8988T (cell line): ENCODE data around the gene ACAN.

ENCODE experiments used
- DNase-seq: peaks from one replicate; pipeline ENCODE4 v3.0.0; 2011

ACAN gene

GRCh38 chr15:88802250-88802990, 816 bp upstream of the ACAN start:
- DNase-seq = no peak

GRCh38 chr15:88802991-88803240, 320 bp upstream of the ACAN start:
- DNase-seq = no peak

- no peak for DNase-seq
Observed at GRCh38 chr15:88803920-88804247, 648 bp downstream of the ACAN start.

GRCh38 chr15:88804257-88804656, 1.0 kb downstream of the ACAN start:
- DNase-seq = peak; percentile 62

- DNase-seq = no peak
Observed at GRCh38 chr15:88805031-88805780, 2.0 kb downstream of the ACAN start.

GRCh38 chr15:88810446-88810845, 7.2 kb downstream of the ACAN start:
- no peak for DNase-seq

- DNase-seq = no peak
Observed at GRCh38 chr15:88812133-88812532, 8.9 kb downstream of the ACAN start.

GRCh38 chr15:88813960-88814359, 10.7 kb downstream of the ACAN start:
- no peak for DNase-seq

GRCh38 chr15:88814393-88814792, 11.2 kb downstream of the ACAN start:
- no peak for DNase-seq

- no peak for DNase-seq
Observed at GRCh38 chr15:88818920-88819319, 15.7 kb downstream of the ACAN start.

- no peak for DNase-seq
Observed at GRCh38 chr15:88821993-88822392, 18.8 kb downstream of the ACAN start.

- DNase-seq = no peak
Observed at GRCh38 chr15:88828791-88829190, 25.6 kb downstream of the ACAN start.

GRCh38 chr15:88830016-88830415, 26.8 kb downstream of the ACAN start:
- no peak for DNase-seq

- no peak for DNase-seq
Observed at GRCh38 chr15:88832820-88833730, 29.8 kb downstream of the ACAN start.

GRCh38 chr15:88833731-88834100, 30.5 kb downstream of the ACAN start:
- DNase-seq = no peak

GRCh38 chr15:88834211-88834812, 31.1 kb downstream of the ACAN start:
- DNase-seq = peak; percentile 44

- DNase-seq = no peak
Observed at GRCh38 chr15:88835119-88835518, 31.9 kb downstream of the ACAN start.

GRCh38 chr15:88835646-88836045, 32.4 kb downstream of the ACAN start:
- DNase-seq = no peak

GRCh38 chr15:88838667-88839066, 35.4 kb downstream of the ACAN start:
- DNase-seq = no peak

GRCh38 chr15:88839146-88839545, 35.9 kb downstream of the ACAN start:
- DNase-seq = no peak

- no peak for DNase-seq
Observed at GRCh38 chr15:88839961-88840360, 36.7 kb downstream of the ACAN start.

GRCh38 chr15:88841236-88841635, 38.0 kb downstream of the ACAN start:
- no peak for DNase-seq

- DNase-seq = no peak
Observed at GRCh38 chr15:88842156-88842555, 38.9 kb downstream of the ACAN start.

GRCh38 chr15:88843334-88843733, 40.1 kb downstream of the ACAN start:
- DNase-seq = no peak
